Fibroblast of skin of back (primary cell): ENCODE data around the gene CA10.

Experiments
- DNase-seq: peaks from one replicate; pipeline ENCODE4 v3.0.0-alpha.2; 2013

The CA10 gene

DNA sequence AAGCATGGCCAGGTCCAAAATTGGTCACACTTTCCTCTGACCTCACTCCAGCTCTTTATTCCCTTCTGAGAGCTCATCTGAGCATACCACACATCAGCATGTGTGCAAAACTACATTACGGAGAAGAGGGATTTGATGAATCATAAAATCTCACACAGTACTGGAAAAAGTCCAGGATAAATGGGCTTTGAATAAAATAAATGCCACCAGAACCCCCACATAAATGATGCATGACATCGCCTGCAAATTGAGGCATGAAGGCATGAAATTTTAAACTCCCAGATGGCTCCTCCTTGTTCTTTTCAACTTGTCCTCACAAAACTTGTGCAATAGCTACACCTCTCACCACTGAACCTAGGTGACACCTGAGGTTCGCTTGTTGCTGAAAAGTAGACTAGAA lies 439.5 kb downstream of the CA10 start:
- peak; percentile 11 for DNase-seq

DNA sequence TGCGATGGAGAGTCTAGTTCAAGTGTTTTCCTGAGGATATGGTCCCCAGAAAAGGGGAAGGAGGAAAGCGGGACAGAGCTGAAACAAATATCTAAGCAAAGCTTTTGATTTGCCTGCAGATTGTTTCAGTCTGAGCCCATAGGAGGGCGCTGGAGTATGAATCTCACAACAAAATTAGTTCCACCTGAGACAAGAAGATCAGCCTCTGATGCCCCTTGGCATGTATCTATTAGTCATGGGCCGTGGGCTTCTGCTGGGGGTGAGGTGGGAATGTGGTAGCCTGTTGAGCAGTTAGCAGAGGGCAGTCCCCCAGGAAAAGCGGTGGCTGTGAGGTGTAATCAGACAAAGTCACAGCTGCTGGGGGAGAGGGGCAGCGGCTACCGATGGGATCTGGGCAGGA lies 446.9 kb downstream of the CA10 start:
- DNase-seq: no peak

DNA sequence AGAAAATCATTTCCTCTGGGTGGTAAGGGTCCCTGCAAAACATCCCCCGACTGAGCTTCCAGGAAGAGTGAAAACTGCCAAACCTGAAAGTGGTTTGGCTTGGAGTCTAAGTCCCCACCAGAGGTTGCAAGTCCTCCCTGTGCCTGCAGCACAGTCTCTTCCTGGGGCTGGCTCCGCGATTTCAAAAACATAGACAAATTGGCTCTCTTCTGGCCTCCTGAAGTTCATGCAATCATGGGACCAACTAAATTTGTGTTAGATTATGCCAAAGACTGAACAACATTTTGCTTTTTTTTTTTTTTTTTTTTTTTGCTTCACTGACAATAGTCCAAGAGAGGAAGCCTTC lies 447.9 kb downstream of the CA10 start:
- DNase-seq: no peak

DNA sequence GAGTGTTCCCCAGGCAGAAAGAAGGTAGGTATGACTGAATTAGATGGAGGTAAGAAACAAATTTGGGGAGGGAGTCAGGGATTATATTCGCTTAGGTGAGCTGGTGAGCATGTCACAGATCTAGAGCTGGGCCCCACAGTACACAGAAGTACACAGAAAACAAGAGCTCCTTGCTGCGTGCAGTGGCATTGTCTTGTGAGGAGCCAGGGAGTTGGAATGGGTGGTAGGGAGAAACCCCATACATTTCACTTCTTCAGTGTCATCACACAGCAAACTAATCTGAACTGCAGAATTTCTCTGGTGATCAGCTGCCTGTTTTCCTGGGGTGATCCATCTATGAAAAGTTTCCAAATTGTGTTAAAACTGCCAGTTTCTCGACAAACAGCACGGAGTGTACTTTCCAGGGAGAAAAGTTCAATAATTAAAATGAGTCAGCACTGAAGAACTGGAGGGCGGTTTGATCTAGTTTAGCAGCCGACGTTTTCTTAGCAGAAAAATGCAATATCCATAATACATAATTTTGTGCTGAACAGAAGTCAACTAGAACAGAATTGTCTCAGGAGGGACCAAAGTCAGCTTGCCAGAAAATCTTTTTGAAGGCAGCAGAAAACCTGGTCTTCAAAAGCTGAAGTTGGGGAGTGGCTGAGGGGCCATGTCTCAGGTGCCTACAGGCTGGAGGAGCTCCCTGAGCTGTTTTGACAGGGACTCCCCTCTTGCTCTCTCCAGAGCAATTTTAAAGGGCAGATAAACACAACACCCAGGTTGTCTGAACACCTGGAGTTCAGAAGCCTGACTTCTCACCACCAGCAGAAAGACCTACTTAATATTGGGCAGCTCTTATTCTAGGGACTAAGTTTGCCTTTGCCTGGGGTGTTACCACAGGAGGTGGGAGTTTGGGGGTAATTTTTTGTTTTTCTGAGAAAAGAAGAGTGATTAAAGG lies 448.6 kb downstream of the CA10 start:
- DNase-seq: no peak

DNA sequence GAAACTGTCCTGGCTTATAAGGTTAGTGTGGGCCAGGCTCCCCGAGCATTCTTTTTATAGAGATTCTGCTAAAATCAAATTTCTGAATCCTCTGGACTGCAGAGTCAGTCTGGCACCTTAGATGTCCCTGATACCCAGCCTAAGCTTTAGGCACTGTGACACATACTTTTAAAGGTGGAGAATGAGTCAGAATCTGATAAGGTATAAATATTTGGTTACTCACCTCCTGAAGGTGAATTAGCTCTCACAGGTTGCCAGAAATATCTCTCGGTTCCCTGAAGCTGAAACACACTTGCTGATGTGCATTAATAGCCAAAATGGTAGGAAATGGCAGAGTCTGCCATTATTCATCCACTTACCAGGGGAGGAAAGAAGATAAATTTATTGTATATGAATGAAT lies 451.3 kb downstream of the CA10 start:
- DNase-seq: no peak

DNA sequence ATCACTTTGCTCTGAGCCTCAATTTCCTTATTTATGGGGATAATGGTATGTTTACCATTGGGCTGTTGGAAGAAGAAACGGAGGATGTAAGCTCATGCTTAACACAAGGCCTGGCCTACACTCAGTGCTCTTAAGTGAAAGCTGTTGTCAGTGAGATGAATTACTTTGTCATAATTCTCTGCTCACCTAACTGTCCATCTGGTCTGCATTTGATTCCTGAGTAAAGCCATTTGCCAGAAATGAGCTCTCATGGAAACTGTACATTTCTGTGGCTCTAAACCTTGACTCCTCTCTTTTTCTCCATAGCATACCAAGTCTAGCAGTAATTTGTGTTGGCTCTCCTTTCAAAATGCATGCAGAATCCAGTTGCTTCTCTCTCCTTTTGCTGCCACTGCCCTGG lies 452.4 kb downstream of the CA10 start:
- no peak for DNase-seq

DNA sequence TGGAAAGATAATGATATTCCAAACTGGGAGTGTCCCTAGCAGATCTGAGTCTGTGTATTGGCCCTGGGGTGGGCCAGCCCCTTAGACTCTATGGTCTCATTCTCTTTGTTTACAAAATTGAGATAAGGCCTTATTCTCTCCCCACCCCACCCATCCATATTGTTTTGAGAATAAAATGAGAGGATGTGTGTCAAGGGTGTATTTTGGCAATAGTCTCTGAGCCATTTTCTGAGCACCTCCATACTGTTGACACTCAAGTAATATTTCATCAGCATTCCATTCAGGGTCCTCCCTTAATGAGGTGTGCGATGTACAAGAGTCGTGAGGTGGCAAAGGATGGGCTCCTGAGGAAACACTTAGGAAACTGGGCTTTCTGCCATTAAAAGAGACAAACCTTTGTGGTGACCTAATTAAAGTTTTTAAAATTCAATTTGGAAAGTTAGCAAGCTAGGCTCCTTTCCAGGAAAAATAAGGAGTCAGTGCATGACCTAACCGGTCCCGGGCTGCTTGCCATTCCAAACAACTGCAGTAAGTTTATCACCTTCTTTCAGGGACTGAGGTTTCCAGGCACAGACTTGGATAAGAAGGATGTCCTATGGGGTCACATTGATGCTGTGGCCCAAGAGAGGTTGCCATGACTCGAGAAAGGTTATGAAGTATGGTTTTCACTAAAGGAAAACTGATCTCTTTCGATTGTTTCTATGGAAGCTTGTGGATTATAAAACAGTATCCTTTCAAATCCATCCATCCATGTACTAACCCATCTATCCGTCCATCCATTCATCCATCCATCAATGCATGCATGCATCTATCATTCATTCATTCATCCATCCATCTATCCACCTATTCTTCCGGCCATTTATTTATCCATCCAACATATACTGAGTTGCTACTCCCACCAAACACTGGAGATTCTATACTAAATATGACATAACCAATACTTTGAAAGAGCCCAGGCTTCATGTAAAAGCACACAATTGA lies 454.9 kb downstream of the CA10 start:
- DNase-seq: peak; percentile 52

DNA sequence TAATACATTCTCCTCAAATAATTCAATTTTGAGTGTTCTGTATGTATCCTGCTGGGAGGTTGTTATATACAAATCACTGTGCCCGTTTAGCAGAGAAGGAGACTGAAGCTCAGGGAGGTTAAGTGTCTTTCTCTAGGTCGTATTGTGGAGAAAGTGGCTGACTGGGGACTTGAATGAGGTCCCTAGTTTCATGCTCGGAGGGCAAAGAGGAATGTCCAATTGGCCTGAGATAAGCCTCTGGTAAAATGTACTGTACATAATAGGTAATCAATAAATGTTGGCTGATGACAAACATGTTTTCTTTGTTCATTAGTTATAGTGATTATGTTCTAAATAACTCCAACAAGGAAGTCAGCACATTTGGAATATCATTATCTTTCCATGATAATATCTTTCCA lies 455.6 kb downstream of the CA10 start:
- DNase-seq: no peak

DNA sequence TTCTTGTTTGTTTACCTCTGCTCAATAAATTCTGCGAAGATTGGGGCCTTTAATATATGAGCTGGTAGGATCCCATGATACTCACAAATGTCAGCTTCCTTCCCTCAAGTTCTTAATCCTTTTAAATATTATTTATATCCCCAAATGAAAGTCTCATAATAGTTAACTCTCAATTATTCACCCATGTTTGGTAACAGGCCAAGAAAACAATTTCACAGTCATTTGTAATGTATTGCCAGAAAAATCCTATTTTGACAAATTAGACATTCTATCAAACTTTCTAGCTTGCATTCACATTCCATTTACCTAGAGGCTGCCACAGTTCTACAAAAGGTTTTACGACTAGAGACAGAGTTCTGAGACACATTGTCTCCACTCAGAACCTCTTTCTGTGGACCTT lies 457.0 kb downstream of the CA10 start:
- no peak for DNase-seq

DNA sequence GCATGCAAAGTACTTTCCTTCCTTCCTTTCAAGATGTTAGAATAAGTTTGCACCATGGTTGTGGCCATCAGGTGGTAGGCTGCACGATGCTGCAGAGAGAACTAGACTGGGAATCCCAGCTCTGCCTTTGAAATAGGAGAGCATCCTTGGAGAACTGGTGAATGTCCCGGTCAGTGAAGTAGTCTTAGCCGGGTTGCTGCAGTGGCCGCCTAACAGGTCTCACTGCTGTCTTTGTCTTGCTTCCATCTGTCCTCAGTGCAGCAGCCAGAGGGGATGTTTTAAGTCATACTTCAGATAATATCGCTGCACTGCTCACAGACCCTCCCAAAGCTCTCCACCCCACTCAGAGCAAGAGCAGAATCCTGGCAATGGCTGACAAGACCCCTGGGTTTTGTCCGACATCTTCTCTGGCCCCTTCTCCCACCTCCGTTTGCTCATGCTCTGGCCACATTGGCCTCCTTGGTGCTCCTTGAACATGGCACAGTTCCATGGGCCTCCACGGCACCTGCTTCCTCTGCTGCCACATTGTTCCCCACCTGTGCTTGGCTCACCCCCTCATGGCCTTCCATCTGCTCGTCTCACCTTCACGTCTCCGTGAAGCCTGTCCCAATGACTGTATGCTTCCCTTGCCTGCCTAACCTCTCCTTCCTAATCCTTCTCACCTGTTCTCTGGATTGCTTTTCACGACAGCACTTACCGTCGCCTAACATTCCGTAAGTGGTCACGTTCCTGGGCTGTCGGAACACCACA lies 458.3 kb downstream of the CA10 start:
- no peak for DNase-seq

DNA sequence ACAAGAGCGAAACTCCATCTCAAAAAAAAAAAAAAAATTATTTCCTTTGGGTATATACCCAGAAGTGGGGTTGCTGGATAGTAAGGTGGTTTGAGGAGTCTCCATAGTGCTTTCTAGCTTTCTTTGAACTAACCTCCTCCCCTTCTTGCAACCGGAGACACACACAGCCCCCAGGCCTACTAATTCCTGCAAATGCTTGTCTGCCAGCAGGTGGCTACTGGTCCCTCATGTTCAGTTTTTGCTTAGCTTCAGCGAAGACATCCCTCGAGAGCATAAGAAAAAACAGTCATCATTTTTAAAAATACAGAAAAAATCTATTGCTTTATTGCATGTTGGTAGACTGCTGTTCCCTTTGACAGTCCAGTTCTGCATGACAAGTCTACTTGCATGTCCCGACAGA lies 459.2 kb downstream of the CA10 start:
- no peak for DNase-seq

DNA sequence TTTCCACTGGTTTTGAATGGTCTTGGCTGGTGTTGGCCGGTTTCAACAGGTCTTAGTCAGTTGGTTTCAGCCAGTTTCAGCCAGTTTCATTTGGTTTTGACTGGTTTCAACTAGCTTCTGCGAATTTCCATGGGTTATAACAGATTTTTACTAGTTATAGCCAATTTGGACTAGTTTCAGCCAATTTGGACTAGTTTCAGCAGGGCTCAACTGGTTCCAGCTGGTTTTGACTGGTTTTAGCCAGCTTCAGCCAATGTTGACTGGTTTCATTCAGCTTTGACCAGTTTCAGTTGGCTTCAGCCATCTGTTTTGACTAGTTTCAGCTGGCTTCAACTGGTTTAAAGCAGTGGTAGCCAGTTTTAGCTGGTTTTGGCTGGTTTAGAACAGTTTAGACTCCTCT lies 465.6 kb downstream of the CA10 start:
- no peak for DNase-seq

DNA sequence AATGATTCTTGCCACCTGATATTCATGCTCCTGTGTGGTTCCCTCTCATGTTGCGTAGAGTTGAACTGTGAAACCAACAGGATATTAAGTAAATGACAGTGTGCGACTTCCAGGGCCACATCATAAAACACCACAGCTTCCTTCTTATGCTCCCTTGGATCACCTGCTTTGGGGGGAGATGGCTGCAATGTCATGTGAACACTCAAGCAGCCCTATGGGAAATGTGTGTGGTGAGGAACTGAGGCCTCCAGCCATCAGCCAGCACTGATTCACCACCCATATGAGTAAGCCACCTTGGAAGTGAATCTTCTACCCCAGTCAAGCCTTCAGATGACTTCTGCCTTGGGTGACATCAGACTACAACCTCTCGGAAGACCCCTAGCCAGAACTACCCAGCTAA lies 470.6 kb downstream of the CA10 start:
- DNase-seq: no peak

DNA sequence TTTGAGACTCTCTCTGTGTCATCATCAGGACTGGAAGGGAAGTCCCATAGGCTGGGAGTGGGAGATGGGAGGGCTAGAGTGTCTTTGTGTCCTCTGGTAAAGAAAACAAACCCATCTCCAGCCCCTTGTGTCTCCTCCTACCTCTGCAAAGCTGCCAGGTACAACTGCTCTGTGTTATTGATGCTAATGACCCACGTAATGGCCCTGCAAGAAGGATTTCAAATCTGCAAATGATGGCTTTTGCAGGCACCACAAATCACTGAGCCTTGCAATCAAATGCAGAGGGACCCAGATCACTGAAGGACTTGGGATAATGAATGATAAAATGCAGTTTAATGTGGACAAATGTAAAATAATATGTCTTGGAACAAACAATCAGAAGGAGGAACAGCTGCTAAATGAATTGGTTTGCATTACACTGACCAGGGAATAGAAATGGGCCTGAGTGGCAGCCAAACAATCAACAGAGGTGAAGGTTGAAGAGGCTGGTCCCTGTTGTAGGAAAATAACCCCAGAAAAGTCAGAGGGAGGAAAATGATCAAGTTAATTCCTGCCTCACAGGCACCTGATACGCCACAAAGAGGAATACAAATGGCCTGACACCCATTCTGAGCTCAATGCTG lies 473.1 kb downstream of the CA10 start:
- DNase-seq: no peak

DNA sequence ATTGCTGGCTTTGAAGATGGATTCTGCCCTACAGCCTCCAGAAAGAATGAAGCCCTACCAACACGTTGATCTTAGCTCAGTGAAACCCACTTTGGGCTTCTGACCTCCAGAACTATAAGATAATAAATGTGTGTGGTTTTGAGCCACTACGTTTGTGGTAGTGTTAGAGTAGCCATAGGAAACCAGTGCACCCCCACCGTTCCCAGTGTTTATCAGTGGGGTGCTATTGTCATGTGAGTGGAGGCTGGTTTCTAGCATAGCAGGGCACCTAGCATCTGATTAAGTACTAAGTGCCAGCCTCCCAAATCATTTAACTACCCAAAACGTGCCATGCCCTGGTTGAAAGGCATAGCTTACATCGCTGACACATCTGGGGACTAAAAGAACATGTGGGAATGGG lies 474.3 kb downstream of the CA10 start:
- DNase-seq: no peak

DNA sequence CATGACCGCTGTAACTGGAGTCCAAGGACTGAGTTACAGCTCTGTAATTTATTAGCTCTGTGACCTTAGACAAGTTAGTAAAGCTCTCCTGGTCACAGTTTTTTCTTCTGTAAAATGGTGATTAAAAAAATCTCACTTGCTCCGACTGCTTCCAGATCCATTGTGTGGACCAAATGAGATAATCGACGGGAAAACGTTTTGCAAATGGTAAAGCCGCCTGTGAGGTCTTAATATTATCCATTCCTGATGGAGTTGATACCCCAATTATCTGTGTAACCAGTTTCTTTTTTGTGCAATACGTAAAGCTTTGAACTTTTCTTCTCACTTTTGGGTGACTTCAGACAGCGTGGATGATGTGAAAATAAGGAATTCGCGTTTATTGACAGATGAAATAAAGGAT lies 475.2 kb downstream of the CA10 start:
- no peak for DNase-seq

DNA sequence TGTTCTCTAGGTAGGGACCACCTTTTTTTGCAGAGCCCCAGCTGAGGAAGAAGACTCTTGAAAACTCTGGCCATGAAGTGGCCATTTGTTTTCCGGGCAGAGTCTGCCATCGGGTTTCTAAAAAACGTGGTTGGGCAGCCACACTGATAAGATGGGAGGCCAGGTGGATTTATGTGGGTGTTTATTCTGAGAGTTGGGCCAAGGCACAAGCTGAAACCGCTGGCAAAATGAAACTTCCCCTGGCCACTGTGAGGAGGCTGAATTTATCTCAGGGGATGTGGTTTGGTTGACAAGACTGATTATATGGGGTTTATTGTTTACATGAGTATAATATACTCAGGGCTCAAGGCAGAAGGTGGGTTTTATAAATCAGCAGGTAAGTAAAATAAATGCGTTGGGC lies 476.4 kb downstream of the CA10 start:
- no peak for DNase-seq

DNA sequence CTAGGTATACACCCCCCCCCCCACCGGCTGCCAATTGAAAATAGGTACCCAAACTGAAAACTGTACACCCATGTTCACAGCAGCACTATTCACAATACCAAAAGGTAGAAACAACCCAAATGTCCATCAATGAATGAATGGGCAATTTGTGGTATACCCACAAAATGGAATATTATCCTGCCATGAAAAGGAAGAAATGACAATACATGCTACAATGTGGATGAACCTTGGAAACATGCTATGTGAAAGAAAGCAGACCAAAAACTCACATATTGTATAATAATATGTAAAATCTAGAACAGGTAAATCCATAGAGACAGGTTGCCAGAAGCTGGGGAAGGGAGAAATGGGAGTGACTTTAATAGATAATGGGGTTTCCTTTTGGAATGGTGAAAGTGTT lies 480.6 kb downstream of the CA10 start:
- DNase-seq: no peak

DNA sequence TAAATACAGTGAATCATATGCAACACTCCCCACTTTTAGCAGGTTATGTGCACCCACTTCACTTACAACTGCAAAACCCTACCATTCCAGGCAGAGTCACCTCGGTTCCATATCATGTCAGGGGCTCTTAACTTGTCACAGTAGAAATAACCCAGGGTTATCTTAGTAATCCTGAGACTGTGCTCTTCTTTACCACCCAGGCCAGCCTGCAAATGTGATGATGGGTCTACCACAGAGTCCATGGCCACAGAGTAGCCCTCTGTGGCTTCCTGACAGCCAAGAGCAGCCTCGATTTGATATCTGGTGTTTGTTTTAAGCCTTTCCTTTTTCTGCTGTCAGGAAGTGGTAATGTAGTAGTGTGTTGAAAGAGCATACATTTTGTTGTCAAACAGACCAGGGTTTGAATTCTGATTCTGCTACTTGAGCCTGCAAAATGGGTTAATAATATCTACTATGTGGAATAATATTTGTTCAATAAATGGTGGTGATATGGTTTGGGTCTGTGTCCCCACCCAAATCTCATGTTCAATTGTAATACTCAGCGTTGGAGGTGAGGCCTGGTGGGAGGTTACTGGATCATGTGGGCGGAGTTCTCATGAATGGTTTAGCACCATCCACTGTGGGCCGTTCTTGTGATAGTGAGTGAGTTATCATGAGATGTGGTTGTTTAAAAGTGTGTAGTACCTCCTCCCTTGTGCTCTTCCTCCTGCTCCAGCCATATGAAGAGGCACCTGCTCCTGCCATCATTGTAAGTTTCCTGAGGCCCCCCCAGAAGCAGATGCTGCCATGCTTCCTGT lies 481.6 kb downstream of the CA10 start:
- no peak for DNase-seq

DNA sequence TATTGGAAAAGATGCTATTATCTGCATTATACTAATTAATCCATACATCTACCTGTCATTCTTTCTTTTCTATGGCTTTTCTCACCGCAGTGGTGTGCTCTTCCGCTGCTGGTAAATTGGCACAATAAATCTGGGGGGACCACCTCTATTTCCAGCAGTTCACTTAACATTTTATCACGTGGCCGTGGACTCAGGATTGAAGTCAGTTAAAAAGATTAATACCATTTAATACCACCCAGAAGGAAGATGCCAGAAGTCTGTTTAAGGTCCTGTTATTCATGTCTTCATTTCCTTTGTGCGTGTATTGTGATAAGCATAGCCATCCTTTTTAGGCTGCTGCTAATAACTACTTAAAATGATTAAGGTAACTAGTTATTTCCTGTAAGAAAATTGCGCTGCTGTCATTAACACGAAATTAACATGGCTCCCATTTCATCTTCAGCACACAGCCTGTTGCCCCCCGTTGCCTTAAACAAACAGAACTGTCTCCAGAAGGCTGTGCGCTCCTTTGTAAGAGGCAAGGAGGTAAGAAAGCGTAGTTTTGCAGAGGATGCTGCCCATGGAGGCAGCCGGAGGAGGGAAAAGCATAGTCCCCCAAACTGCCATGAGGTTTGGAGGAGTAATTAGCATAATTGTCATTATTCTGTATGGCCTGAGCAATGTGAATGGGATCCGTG lies 483.8 kb downstream of the CA10 start:
- DNase-seq: no peak

DNA sequence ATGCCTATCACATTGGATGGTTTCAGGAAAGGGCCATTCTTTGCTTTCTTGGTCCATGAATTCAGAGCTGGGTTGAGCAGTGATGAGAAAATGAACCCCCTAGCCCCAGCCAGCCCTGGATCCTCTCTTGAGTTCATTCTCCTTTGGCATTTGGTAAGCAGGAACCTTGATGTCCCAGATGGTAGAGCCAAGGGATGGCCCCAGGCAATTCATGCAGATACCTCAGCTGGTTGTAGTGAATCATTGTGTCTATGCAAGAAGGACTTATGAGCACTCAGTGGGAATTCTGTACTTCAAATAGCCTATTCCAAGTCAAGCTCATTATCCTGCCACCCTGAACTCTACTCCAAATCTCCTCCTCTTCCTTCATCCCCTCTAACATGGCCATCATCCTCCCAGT lies 485.4 kb downstream of the CA10 start:
- DNase-seq: no peak
